ENCODE measurements around the gene SF3B3.

DNA sequence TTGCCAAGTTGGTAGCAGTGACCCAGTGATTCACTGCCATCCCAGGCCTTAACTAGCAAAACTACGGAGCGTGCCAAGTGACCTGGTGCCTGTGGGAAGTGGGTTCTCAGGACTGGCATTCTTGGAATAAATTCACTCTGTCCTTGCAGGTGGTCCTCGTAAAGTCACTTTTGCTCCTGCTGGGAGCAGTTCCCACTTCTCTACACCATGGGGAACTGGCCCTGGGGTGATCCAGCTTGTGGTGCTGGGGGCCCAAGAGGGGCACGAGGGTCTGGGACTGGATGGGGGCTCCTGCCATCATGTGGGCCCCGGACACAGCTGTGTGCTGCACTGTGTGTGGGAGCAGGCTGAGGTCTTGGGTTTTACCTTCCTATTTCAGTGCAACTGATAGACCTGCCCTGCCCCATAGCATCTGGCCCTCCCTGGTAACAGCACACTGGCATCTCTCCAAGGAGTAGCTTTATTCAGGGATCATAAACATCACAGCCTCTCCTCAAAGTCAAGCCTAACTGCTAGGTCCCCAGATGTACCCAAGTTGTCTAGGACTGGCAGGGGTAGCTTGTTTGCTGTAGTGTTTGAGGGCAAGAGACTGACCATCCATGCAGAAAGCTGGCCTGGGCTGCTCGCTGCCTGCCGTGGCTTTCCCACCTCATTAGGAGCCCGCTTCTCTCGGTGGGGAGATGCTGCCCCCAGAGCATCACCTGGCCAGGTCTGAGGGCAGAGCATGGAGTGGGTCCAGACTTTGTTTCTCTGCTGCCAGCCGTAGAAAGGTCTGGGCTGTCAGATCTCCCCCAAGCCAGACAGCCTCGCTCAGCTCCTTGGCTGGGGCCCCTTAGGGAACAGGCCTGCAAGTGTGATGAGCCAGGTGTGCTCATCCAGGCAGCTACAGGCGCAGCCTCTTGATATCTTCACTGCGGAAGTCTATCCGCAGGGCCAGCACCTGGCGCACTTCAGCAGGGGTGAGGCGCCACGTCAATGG, 43.2 kb upstream of the SF3B3 start:
- TF ChIP-seq POLR2A (IDR thresholded peaks at IDR 0.05; ENCODE audit: low read depth), result no peak
- TF ChIP-seq, protein P1, sequence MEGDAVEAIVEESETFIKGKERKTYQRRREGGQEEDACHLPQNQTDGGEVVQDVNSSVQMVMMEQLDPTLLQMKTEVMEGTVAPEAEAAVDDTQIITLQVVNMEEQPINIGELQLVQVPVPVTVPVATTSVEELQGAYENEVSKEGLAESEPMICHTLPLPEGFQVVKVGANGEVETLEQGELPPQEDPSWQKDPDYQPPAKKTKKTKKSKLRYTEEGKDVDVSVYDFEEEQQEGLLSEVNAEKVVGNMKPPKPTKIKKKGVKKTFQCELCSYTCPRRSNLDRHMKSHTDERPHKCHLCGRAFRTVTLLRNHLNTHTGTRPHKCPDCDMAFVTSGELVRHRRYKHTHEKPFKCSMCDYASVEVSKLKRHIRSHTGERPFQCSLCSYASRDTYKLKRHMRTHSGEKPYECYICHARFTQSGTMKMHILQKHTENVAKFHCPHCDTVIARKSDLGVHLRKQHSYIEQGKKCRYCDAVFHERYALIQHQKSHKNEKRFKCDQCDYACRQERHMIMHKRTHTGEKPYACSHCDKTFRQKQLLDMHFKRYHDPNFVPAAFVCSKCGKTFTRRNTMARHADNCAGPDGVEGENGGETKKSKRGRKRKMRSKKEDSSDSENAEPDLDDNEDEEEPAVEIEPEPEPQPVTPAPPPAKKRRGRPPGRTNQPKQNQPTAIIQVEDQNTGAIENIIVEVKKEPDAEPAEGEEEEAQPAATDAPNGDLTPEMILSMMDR (IDR thresholded peaks at IDR 0.05), result no peak
- TF ChIP-seq POLR2AphosphoS5 (IDR thresholded peaks at IDR 0.05), result no peak
